AG04450 (cell line): Measurements from ENCODE around the gene KIF5C. TPM values are rescaled to one million over a fixed set of nuclear protein-coding genes. Genes with fewer than 3 reads are reported as not detected.
"Not testable (repeated sequence)": the region's sequence is repeated elsewhere in the genome, so short reads cannot be mapped to it uniquely, and the experiment has no call there.

Experiments
- CTCF ChIA-PET: fragments of 300-600, 350-600 bp; formaldehyde crosslinking; extraction: SDS; loops from one replicate; lab custom pipeline; 2022; ENCODE audit warnings: antibody characterized with exemption, inconsistent platforms; lab: Charles Lee
- POLR2A ChIA-PET: fragments of 350-600 bp; formaldehyde crosslinking; extraction: SDS; loops from one replicate; lab custom pipeline; 2021; ENCODE audit warnings: antibody characterized with exemption, inconsistent platforms; lab: Yijun Ruan, JAX
- DNase-seq: peaks from one replicate; pipeline ENCODE4 v3.0.0-alpha.2; 2011; ENCODE audit warnings: low read depth, low spot score
- H3K27ac ChIP-seq: one replicate; pipeline ENCODE4 v1.5.1; 2012; ENCODE audit warnings: low read depth, low read length, control low read depth
- H3K27me3 ChIP-seq: one replicate; pipeline ENCODE4 v1.6.0; 2012; ENCODE audit warnings: low read length; ENCODE audit not compliant: control insufficient read depth, insufficient read depth
- H3K4me3 ChIP-seq: 2 replicates; pipeline ENCODE4 v1.5.1; 2011; ENCODE audit warnings: mild to moderate bottlenecking, low read depth, low read length, control low read depth
- H3K9me3 ChIP-seq: 2 replicates; pipeline ENCODE4 v1.5.1; 2012; ENCODE audit warnings: low read length; ENCODE audit not compliant: control insufficient read depth, insufficient read depth
- polyA plus RNA-seq: library from polyadenylated mRNA; depleted of rRNA; stranded (reverse); fragments of >200 nt; gene quantifications from 2 replicates; pipeline ENCODE4 v1.2.3, GENCODE V29; 2011
- TF ChIP-seq, protein P1 (sequence below): IDR thresholded peaks from 2 replicates; pipeline ENCODE4 v1.5.1; 2011; ENCODE audit warnings: low read depth, low read length, control low read depth, inconsistent platforms

KIF5C gene
- polyA plus RNA-seq, 1 experiment: 0.12 TPM

DNA sequence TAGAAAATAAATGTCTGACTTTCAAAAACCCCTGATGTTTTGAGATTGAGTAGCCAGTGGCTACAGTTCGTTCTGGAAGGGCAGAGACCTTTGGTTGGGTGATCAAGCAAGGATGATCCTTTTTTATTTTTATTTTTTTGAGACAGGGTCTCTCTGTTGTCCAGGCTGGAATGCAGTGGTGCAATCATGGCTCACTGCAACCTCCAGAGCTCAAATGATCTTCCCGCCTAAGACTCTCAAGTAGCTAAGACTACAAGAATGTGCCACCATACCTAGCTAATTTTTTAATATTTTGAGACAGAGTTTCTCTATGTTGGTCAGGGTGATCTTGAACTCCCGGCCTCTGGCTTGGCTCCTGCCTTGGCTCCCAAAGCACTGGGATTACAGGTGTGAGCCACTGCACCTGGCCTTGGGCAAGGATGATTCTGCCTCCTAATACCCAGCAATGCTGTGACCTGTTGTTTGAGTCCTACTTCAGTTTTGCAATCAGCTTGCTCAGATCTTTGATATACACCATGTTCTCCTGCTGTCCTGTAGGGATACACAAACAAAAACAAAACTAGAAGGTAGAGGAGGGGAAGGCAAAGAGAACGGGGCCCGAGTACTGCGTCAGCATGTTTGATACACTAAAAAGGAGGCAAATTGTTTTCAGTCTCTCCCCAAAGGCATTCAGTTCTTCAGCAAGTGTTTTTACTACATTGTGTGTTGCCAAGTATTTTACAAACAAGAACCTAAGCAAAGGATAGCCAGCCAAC lies 104.3 kb downstream of the KIF5C start:
- H3K9me3 ChIP-seq: no peaks in the 10 kb centered on the region
- H3K27me3 ChIP-seq: no peaks in the 10 kb centered on the region
- ChIA-PET CTCF (no interaction called here), POLR2A (no interaction called here)
- TF ChIP-seq, protein P1, sequence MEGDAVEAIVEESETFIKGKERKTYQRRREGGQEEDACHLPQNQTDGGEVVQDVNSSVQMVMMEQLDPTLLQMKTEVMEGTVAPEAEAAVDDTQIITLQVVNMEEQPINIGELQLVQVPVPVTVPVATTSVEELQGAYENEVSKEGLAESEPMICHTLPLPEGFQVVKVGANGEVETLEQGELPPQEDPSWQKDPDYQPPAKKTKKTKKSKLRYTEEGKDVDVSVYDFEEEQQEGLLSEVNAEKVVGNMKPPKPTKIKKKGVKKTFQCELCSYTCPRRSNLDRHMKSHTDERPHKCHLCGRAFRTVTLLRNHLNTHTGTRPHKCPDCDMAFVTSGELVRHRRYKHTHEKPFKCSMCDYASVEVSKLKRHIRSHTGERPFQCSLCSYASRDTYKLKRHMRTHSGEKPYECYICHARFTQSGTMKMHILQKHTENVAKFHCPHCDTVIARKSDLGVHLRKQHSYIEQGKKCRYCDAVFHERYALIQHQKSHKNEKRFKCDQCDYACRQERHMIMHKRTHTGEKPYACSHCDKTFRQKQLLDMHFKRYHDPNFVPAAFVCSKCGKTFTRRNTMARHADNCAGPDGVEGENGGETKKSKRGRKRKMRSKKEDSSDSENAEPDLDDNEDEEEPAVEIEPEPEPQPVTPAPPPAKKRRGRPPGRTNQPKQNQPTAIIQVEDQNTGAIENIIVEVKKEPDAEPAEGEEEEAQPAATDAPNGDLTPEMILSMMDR: no peak
- H3K27ac ChIP-seq: no peak overlapping the region
- no peak for DNase-seq
- H3K4me3 ChIP-seq: no peak overlapping the region

DNA sequence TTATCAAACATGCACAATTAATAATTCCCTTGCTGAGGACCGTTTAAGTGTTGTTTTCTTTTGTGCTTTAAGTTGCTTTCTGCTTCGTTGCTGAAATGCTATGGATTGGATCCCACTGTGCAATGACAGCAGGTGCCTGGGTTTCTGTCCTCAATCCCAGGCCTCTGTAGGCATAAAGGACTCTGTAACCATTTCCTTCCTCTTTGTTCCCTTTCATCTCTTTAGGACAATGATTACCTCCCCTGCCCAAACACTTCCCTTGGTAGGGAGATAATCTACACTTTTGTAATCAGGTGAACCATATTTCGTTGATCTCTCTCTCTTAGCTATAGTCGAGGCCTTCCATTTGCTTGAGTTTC lies 104.9 kb downstream of the KIF5C start:
- ChIA-PET POLR2A (no interaction called here), CTCF (no interaction called here)
- Histone ChIP-seq H3K9me3 (no peaks in the 10 kb centered on the region), H3K27ac (no peak overlapping the region), H3K4me3 (no peak overlapping the region), H3K27me3 (no peaks in the 10 kb centered on the region)
- TF ChIP-seq, protein P1: no peak
- DNase-seq: no peak

DNA sequence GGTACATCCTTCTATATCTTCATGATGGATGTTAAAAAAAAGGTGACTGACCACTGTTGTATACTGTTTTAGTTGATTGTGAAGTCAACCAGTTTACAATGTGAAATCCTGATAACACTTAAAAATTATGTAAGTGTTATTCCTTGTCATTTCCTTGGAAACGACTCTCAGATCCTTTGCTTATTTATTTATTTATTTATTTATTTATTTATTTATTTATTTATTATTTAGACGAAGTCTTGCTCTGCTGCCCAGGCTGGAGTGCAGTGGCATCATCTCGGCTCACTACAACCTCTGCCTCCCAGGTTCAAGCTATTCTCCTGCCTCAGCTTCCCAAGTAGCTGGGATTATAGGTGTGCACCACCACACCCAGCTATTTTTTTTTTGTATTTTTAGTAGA lies 105.5 kb downstream of the KIF5C start:
- CTCF ChIA-PET, DNase-seq, H3K27ac ChIP-seq, H3K27me3 ChIP-seq, POLR2A ChIA-PET, H3K4me3 ChIP-seq, H3K9me3 ChIP-seq: not testable (repeated sequence)

DNA sequence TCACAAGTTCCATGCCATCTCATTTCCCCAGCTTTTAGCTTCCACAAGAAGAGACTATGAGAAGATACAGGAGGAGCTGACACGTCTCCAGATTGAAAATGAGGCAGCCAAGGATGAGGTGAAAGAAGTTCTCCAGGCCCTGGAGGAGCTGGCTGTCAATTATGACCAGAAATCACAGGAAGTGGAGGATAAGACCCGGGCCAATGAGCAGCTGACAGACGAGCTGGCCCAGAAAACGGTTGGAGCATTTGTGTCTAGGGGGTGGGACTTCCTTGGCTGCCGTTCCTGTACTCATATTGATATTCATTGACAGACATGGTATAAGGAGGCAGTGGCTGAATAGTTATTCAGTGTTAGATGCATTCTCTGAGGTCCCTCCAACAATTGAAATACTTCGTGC lies 106.3 kb downstream of the KIF5C start:
- TF ChIP-seq, protein P1: no peak
- no peaks in the 10 kb centered on the region for H3K27me3 ChIP-seq
- DNase-seq: no peak
- H3K9me3 ChIP-seq: no peaks in the 10 kb centered on the region
- POLR2A ChIA-PET: no interaction called here
- H3K27ac ChIP-seq: no peak overlapping the region
- CTCF ChIA-PET: no interaction called here
- H3K4me3 ChIP-seq: no peak overlapping the region

DNA sequence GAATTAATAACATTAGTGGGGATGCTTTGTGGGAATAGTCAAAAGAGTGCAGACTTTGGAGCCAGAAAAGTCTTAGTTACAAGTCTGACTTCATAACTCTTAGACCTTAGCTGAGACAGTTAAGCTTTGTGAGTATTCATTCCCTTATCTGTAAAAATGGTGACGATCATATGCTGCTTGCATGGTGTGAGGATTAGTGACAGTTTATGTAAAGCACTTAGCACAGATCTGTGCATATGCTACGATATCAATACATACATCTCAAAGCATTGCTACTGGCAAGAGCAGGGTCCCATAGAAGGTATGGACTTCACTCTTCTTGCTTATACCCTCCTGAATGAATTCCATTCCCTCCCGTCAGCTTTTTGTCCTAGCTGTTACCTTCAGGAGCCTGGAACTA lies 106.8 kb downstream of the KIF5C start:
- TF ChIP-seq, protein P1: no peak
- ChIA-PET CTCF (interaction anchor here (1.6 kb wide), 1 partner anchor 579 kb away, joined by 4 read pairs; no protein-coding TSS in a partner anchor), POLR2A (no interaction called here)
- Histone ChIP-seq H3K27ac (no peak overlapping the region), H3K27me3 (no peaks in the 10 kb centered on the region), H3K4me3 (no peak overlapping the region), H3K9me3 (no peaks in the 10 kb centered on the region)
- DNase-seq: no peak
